ENCODE data around the gene ARHGEF3.

Gene ARHGEF3

GRCh38 chr3:56801662-56802377 is at the start of gene ARHGEF3:
Gene ARHGEF3 (minus strand): TSS chr3:56801949. CDS start chr3:56801798, 151 bp downstream.
- peak; percentile 84 for DNase-seq

DNA sequence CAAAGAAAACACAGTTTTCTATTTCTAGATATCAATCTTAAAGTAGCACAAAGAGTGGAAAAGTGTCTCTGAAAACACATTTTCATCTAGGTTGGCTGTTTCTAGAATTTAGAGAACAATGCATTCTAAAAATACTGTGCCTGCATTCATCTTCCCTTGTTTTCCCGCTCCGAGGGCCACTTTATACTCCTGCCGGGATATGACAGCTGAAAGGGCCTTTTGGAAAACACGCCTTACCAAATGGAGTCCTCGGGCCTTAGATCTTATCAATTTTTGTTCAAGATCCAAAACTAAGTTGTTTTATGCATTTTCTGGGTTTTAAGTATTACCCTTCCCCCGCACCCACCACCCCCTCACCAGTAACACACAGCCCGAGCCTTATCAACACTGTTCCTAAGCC is 47.9 kb upstream of the ARHGEF3 start:
- no peak for DNase-seq

- no peak for DNase-seq
Measured at GRCh38 chr3:56845505-56845904, 43.8 kb upstream of the ARHGEF3 start.

- no peak for DNase-seq
Measured at GRCh38 chr3:56844536-56844935, 42.8 kb upstream of the ARHGEF3 start.

DNA sequence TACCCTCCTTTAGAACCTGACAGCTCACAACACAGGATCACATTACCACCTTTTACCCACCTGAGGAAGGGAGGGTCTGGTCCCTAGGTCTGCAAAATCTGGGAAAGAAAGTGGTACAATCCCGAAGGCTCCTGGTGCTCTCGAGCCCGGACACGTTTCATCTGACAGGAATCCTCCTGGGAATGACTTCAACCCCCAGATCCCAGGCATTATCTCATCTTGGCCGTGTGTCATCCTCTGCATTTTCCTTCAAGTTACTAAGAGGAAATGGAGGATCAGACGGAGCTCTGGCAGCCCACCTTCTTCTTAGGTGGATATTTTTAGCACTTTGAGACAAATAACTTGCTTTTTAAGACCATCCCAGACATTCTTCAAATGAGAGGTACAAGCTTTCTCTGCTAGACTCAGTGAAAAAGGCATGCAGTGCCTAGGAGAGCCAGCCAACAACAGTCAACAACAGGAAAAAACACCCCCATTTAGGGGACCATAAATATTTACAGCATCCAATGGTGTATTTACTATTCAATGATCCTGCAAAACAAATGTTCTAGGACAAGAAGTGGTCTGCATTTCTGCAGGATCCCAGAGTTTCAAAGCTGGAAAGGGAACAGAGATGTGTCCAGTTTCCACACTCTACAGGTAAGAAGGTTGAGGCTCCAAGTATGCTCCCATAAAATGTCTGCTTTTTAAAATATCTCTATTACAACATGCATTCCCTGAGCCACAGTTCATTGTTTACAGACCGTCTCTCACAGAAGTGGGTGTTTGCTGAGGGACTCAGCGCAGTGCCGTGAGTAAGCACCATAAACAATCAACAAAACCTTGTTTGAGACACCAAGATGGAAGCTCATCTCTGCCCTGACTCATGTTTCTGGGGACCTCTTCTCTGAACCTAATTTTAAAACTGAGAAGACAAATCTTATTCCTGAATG is 38.3 kb upstream of the ARHGEF3 start:
- no peak for DNase-seq

DNA sequence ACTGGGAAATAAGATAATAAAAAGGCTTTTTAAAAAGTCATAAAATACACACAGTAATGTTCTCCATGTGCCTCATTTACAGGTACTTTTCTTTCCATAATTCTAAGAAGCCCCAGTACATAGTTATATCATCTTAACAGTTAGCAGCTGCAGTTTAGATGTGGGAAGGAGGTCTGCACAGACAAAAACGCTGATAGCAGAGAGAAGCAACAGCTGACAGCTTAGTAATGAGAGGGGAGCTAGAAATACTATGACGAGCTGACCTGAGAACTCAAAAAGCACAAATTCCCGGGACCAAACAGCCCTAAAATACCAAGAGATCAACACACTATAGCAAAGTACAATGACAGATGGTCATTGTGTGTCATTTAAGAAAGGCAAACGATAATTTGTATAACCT is 36.7 kb upstream of the ARHGEF3 start:
- no peak for DNase-seq

GRCh38 chr3:56837196-56837955 is 35.6 kb upstream of the ARHGEF3 start:
- no peak for DNase-seq

DNA sequence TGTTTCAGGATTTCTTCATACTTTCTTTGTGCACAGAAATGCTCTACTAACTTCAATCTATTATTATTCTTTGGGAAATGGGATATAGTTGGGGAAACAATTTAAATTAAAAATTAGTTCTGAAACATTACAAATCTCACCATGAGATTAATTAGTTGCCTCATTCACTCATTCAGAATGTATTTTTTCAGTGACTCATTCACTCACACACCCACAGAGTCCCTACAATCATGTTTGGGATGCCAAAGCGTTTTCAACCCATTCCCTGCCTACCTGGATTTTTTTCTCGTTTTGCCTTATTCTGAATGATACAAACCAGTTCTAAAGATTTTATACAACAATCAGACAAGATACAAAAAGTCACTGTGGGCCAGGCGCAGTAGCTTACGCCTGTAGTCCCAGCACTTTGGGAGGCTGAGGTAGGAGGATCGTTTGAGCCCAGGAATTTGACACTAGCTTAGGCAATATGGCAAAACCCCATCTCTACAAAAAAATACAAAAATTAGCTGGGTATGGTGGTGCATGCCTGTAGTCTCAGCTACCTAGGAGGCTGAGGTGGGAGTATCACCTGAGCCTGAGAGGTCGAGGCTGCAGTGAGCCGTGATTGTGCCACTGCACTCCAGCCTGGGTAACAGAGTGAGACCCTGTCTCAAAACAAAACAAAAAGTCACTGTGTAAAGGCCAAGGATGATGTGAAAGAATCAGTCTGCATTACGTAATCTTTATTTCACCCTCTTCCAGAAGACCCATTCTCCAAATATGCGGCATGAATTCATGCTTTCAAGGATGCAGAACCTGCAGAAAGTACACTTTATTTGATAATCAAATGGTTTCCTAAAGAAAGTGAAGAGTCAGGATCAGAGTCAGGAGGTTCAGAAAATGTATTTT is 34.8 kb upstream of the ARHGEF3 start:
- no peak for DNase-seq

DNA sequence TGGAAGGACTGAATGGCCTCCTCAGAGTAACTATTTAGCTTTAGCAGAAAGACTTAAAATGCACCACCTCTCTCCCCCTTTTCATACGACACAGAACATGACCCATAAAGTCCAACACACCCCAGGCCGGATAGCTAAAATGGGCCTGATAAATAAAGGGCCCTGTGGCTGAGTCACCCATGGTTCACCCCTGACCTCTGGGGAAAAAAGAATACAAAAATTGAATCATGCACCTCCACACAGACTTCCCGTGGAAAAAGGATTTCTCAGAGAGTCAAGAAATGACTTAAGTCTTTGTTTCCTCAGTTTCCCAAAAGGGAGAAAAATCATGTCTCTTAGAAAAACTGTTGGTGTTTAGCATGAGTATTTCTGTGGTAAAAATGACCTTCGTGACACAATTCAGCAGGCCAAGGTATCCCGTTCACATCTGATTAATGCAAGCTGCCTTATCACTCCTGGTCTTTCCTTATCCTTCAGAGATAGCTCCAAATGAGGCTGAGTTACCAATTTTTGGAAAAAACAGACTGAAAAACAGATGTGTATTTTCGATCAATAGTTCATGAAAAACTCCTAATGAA is 34.0 kb upstream of the ARHGEF3 start:
- no peak for DNase-seq

GRCh38 chr3:56833536-56833935 is 31.8 kb upstream of the ARHGEF3 start:
- no peak for DNase-seq

GRCh38 chr3:56833022-56833421 is 31.3 kb upstream of the ARHGEF3 start:
- no peak for DNase-seq

GRCh38 chr3:56831572-56831971 is 29.8 kb upstream of the ARHGEF3 start:
- no peak for DNase-seq

DNA sequence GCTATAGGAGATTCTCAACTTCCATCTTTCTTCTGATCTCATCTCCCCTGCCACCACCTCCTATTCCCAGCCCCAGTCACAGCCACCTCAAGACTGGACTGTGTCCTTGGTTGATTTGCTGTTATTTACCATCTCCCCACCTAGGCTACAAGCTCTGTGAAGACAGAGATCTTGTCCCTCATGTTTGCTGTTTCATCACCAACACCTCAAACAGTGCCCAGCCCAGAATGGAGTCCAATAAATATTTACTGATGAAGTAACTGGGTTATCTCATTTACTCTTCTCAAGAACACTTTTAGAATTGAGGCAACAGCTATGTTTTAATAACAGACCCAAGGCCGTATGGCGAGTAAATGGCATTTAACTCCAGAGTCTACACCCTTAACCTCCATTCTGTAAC is 29.1 kb upstream of the ARHGEF3 start:
- DNase-seq: no peak

DNA sequence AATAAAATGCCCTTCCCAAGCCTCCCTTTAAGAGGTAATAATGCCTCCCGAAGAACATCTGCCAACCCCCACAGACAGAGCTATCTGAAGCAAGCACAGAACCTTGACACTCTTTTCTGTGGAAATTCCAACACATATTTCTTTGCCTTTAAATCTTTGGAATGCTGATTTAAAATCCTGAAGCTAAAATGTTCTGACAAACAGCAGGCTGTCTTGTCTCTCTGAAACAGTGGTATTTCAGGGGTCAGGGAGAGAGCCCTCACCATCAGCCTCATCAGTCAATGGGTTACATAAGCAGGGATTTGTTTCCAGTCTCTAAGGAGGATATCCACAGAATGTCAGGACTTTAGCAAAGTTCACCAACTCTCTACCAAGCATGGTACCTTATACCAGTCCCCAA is 27.8 kb upstream of the ARHGEF3 start:
- no peak for DNase-seq

- no peak for DNase-seq
Measured at GRCh38 chr3:56826831-56827722, 25.3 kb upstream of the ARHGEF3 start.

DNA sequence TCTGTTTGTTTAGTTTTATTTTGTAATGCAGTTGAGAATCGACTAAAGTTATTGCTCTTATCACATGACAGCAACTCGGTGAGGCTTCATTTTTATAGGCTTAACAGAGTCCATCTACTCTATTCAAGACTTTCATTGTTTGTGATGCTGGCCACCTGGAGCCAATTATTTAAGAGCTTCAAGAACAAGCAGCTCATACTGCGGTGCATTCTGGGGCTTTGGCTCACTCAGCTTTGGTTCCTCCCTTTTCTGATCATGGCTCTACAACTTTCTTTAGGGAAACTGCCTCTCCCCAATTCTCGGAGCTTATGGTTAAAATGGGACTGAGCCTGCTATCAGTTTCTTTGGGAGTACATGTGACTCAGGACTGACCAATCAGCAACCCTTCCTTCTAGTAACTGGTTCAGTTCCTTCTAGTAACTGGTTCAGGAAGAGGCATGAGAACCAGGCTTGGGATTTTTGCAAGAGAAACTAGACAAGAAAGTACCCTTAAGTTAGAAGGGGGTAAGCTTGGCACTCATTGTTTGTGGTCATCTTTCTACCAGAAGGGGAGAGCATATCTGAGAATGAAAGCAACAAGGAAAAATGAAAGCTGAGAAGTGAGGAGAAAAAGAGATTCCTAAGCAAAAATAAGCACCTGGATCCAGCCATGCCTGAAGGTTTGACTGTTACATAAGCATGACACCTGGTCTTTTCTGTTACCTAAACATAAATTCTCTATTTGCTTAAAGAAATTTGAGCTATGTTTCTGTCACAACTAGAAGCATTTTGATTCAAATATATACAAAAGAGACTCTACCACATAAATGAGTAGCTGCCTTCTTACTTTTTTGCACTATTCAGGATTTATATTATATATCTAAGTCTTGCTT is 24.1 kb upstream of the ARHGEF3 start:
- no peak for DNase-seq

- no peak for DNase-seq
Measured at GRCh38 chr3:56823984-56824703, 22.4 kb upstream of the ARHGEF3 start.

DNA sequence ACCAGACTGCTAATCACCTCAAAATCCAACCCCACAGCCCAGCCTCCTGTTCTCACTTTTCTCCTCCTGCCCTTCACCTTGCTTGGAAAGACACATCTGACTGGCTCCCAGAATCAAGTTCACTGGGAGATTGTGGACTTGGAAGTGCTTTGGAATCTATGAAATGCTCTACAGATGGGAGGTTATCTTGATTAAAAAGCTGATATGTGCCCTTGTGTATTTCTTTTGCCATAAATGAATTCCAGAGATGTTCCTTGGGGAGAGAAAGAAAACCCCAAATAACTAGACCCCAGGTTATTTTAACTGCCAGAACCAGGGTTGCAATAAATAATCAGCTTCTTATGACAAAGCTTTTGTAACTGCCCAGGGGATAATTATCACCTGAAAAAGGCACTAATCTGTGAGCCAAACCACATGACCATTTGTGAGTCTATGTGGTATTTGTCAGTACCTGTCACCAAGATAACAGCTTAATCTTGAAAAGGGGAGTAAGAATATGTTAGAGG is 21.7 kb upstream of the ARHGEF3 start:
- no peak for DNase-seq

DNA sequence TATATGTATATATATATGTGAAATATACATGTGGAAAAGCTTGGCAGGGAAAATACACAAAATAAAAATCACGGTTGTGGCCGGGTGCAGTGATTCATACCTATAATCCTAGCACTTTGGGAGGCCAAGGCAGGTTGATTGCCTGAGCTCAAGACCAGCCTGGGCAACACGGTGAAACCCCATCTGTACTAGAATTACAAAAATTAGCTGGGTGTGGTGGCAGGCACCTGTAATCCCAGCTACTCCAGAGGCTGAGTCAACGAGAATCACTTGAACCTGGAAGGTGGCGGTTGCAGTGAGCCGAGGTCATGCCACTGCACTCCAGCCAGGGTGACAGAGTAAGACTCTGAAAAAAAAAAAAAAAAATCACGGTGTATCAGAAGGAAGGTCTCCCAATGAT is 20.8 kb upstream of the ARHGEF3 start:
- DNase-seq: no peak
